HG02981 (cell line): Measurements from ENCODE around the gene MEGF6.
"Not testable (repeated sequence)": the region's sequence is repeated elsewhere in the genome, so short reads cannot be mapped to it uniquely, and the experiment has no call there.

ENCODE experiments used
- ATAC-seq: cut with Tn5 transposase; IDR thresholded peaks from one replicate; pipeline ENCODE4 v1.9.1; 2021; ENCODE audit warnings: mild to moderate bottlenecking, moderate library complexity; ENCODE audit not compliant: unreplicated experiment

Gene MEGF6

GRCh38 chr1:3630161-3630611 is 18.9 kb upstream of the MEGF6 start:
- no peak for ATAC-seq

GRCh38 chr1:3629561-3630160 is 18.4 kb upstream of the MEGF6 start:
- no peak for ATAC-seq

GRCh38 chr1:3628445-3628844 is 17.1 kb upstream of the MEGF6 start:
- ATAC-seq: no peak

GRCh38 chr1:3627515-3628253 is 16.4 kb upstream of the MEGF6 start:
- ATAC-seq: no peak

GRCh38 chr1:3626025-3626424 is 14.7 kb upstream of the MEGF6 start:
- no peak for ATAC-seq

- no peak for ATAC-seq
Observed at GRCh38 chr1:3625151-3625907, 14.0 kb upstream of the MEGF6 start.

GRCh38 chr1:3624200-3625136 is 13.2 kb upstream of the MEGF6 start, which contains the start of gene TPRG1L:
Gene TPRG1L (plus strand): TSS chr1:3625015. CDS start chr1:3625073, 58 bp downstream.
- ATAC-seq: peak; percentile 97

GRCh38 chr1:3623441-3624199 is 12.3 kb upstream of the MEGF6 start:
- no peak for ATAC-seq

GRCh38 chr1:3622102-3622501 is 10.8 kb upstream of the MEGF6 start:
- ATAC-seq: not testable (repeated sequence)

GRCh38 chr1:3621151-3621671 is 9.9 kb upstream of the MEGF6 start:
- ATAC-seq: not testable (repeated sequence)

GRCh38 chr1:3620708-3621107 is 9.4 kb upstream of the MEGF6 start:
- ATAC-seq: no peak

- no peak for ATAC-seq
Observed at GRCh38 chr1:3618881-3619671, 7.8 kb upstream of the MEGF6 start.

- ATAC-seq: no peak
Observed at GRCh38 chr1:3618531-3618880, 7.2 kb upstream of the MEGF6 start.

GRCh38 chr1:3617806-3618345 is 6.6 kb upstream of the MEGF6 start:
- ATAC-seq: no peak

- ATAC-seq: no peak
Observed at GRCh38 chr1:3616861-3617260, 5.6 kb upstream of the MEGF6 start.

GRCh38 chr1:3614755-3615742 is 3.7 kb upstream of the MEGF6 start:
- no peak for ATAC-seq

- ATAC-seq: no peak
Observed at GRCh38 chr1:3612123-3612522, 815 bp upstream of the MEGF6 start.
